Glomerular endothelial cell (primary cell): ENCODE data around the gene SSR2. TPM values are rescaled to one million over a fixed set of nuclear protein-coding genes. Genes with fewer than 3 reads are reported as not detected.
"Not testable (repeated sequence)": the region's sequence is repeated elsewhere in the genome, so short reads cannot be mapped to it uniquely, and the experiment has no call there.

ENCODE experiments used
- DNase-seq: peaks from one replicate; pipeline ENCODE4 v3.0.0-alpha.2; 2011; ENCODE audit warnings: low read depth, low spot score; ENCODE audit errors: extremely low read depth
- total RNA-seq: library from RNA; depleted of rRNA; stranded (reverse); fragments of >200 nt; gene quantifications from 2 replicates; pipeline ENCODE4 v1.2.3, GENCODE V29; 2015

Gene SSR2
- total RNA-seq, 1 donor from 2014 or later, result 464 TPM

GRCh38 chr1:155996166-155996565 is 24.6 kb downstream of the SSR2 start:
- DNase-seq, result no peak

- DNase-seq, result no peak
These were observed 27.2 kb downstream of the SSR2 start for GRCh38 chr1:155993595-155993994.

- no peak for DNase-seq
These were observed 30.6 kb downstream of the SSR2 start for GRCh38 chr1:155990005-155990739.

GRCh38 chr1:155989242-155990004 is 31.3 kb downstream of the SSR2 start:
- DNase-seq, result no peak

- DNase-seq, result not testable (repeated sequence)
These were observed 35.7 kb downstream of the SSR2 start for GRCh38 chr1:155984903-155985645.

GRCh38 chr1:155984341-155984740 is 36.4 kb downstream of the SSR2 start:
- DNase-seq, result no peak

GRCh38 chr1:155983191-155984024 is 37.3 kb downstream of the SSR2 start:
- DNase-seq, result no peak

GRCh38 chr1:155982106-155982505 is 38.6 kb downstream of the SSR2 start:
- DNase-seq, result no peak

GRCh38 chr1:155981266-155982088 is 39.3 kb downstream of the SSR2 start:
- DNase-seq, result no peak

GRCh38 chr1:155979597-155980343 is 41.0 kb downstream of the SSR2 start:
- no peak for DNase-seq

- no peak for DNase-seq
These were observed 41.8 kb downstream of the SSR2 start for GRCh38 chr1:155978973-155979429.

- no peak for DNase-seq
These were observed 42.3 kb downstream of the SSR2 start, which contains the start of gene ARHGEF2 for GRCh38 chr1:155978325-155978972. Gene ARHGEF2 (minus strand): TSS chr1:155978547. CDS start chr1:155978427, 120 bp downstream.

GRCh38 chr1:155977690-155978324 is 42.9 kb downstream of the SSR2 start:
- DNase-seq, result no peak

GRCh38 chr1:155976913-155977689 is 43.6 kb downstream of the SSR2 start:
- DNase-seq, result no peak

GRCh38 chr1:155976062-155976912 is 44.5 kb downstream of the SSR2 start:
- DNase-seq, result no peak
